GM19240 (cell line): ENCODE measurements around the gene ATAD2B.

Experiments
- DNase-seq: peaks from one replicate; pipeline ENCODE4 v3.0.0; 2011; ENCODE audit warnings: low spot score; ENCODE audit not compliant: insufficient read length

Gene ATAD2B

DNA sequence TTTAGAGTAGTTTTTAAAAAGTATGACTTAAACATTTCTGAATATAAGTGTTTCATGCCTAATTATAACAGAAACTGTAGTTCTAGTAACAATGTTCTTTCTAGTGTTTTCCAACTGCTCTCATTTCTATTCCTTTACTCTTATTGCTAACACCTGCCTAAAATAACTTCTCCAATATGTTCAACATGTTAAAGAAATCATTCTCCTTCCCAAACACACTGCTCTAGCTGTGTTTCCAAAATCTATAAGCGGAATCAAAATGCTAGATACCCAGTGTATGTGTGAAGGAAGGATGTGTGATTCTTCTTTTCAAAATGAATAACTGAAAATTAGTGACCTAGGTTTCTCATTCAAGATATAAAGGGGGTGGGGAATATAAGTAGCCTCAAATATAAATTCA is 89.1 kb downstream of the ATAD2B start:
- DNase-seq = no peak

DNA sequence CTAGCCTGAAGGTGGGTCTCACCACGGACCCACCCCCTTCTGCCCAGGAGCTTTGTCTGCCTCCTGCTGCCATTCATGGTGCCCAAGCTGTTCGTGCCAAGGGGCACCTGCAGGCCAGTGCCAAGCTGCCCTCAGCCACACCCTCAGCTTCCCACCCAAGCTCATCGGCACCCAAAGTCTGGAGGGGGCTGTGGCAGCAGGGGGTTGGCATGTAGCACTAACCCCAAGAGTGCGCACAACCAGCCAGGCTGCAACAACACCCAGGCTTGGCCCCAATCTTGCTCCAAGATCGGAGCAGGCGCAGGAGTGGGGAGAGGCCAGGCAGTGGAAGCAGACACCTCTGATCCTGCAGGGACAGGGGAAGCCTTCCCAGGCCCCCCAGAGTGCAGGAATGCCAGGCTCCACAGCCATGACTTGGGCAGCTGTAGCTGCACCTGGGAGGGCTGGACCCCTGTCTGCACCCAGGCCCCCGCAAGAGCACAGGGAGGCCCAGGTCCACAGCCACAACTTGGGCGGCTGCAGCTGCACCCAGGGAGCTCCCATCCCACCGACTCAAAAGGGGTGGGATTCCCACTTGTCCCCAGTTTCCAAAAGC is 89.9 kb downstream of the ATAD2B start:
- DNase-seq = no peak

DNA sequence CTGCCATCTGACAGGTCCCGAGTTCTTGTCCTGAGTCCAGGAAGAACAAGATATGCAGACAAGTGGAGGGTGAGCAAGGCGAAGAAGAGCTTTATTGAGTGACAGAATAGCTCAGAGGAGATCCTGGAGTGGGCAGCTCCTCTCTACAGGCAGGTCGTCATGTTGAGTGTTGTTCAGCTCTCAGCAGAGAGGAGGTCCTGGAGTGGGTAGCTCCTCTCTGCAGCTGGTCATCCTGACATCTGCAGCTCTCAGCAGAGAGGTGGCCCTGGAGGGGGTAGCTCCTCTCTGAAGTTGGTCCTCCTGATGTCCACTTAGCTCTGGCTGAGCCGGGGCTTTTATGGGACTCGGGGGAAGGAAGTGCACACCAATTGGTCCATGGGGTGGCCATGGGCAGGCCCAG is 90.4 kb downstream of the ATAD2B start:
- DNase-seq = no peak

DNA sequence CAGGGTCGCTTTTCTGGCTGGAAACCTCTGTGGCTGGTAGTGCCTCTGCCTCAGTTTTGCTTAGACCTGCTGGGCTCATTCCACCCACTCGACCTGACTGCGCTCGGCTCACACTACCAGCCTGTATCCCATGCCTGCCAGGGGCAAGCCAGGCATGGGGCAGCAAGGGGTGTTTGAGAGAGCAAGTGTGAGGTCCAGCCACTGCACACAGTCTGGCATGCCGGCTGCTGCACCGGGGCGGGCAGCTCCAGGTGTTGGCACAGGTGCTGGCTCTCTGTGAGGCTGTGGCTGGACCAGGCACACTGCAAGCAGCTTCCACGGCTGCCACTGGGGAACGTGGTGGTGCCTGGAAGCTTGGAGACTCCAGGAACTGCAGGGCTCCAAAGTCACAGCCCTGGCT is 90.9 kb downstream of the ATAD2B start:
- DNase-seq = no peak

DNA sequence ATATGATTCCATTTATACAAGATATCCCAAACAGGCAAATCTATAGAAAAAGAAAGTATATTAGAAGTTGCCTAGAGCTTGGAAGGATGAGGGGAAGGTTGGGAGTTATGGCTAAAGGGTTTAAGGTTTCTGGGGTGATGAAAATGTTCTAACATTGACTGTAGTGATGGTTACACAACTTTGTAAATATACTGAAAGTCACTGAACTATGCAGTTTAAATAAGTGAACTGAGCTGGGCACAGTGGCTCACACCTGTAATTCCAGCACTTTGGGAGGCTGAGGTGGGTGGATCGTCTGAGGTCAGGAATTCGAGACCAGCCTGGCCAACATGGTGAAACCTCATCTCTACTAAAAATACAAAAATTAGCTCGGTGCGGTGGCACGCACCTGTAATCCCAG is 91.5 kb downstream of the ATAD2B start:
- no peak for DNase-seq

DNA sequence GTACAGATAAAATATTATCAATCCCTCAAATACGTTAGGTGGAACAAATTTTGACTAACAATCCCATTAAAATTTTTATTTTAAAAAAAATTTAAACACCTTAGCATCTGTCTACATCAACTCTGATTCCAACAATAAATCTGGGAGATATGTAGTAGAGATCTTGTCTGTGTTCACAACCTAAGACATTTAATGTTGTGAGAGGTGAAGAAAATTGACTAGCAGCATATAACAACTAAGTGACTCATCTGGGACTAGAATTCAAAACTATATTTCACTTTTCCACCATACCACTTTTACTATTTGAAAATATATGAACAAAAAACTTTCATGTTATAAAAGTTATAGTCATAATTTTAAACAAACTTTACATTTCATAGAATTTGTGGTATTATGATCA is 97.9 kb downstream of the ATAD2B start:
- DNase-seq = no peak

DNA sequence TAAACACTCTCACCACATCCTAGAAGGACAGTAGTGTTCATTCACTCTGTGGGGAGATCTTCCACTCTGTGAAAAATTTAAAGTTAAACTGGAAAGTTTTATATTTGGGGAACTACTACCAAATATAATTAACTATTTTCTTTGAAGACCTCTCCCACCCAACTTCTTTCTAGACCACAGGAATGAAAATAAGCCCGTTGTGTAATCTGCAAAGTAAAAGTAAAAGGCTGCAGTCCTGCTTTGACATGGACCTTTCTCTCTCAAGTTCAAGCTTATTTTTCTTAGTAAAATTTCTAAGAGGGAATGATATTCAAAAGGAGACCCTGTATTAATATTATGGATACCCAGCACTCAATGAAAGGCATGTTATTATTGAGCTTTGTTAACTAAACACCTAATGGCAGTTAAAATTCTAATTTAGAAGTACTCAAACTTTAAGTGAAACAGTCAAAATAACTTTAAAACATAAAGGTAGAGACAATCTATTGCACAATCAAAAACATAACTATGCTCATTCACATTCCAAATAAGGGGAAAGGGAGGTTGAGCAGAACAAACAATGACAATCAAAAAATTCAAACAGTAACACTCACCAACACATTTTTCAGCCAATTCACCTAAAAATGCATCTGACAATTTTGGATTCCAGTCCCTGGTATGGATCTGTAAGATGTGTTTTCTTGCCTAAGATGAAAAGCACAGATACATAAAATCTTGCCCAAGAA is 98.5 kb downstream of the ATAD2B start:
- no peak for DNase-seq

DNA sequence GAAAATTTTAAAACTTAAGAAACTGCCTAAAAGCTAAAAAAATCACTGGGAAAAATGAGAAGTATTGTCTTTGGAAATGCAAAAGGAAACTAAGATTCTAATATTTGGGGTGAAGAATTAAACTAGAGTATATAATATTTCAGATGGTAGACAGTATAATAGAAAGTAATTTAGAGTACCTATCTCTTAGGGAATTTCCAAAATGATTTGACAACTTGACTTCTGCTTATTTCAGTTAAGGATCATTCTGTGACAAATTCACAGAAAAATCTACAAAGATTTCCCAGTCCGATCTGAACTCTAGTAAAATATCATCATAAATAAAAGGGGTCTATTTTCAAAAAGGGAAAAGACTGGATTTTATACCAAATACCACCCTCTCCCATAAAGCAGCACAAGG is 99.6 kb downstream of the ATAD2B start:
- no peak for DNase-seq

DNA sequence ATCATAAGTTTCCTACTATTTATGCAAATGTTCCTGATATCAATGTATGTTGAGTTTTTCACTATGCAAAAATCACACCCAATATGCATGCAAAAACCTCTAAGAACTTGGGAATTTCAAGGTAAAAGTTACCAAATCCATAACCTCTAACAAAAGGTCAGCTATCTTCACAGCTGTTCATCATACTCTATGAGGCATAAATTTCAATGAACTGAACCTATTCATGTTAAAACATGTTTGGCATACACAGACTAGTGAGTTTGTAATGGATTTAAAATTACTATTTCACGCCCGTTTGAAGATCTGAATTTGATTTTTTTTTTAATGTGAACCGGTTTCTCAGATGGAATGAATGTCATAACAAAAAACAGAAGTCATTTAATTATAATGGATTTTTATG is 100.2 kb downstream of the ATAD2B start:
- DNase-seq = no peak

DNA sequence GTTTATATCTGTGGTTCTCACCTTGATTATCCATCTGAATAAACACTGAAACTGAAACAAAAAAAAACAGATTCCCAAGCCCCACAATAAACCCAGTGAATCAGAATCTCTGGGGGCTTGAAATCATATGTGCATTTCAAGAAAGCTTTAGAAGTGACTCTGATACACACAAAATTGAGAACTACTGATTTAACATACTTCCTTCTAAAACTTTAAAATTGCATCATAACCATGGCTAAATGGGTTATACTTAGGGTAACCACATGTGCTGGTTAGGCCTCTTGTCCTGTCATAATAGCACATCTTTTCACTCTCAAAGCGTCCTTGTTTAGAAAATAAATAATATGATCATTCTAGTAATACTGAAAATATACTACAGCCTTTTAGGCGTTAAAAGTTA is 100.9 kb downstream of the ATAD2B start:
- no peak for DNase-seq

DNA sequence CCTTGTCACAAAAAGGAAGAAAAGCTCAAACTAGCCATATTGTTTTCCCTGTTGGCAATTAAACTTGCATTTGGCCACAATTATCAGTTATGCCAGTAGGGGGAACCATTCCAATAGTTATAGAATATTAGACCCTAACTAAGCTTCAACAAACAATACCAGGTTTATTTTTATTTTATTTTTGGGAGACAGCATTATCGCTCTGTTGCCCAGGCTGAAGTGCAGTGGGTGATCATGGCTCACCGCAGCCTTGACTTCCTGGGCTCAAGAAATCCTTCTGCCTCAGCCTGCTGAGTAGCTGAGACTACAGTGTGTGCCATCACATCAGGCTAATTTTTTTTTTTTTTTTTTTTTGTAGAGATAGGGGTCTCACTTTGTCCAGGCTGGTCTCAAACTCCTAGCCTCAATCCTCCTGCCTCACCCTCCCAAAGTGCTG is 102.1 kb downstream of the ATAD2B start:
- no peak for DNase-seq

DNA sequence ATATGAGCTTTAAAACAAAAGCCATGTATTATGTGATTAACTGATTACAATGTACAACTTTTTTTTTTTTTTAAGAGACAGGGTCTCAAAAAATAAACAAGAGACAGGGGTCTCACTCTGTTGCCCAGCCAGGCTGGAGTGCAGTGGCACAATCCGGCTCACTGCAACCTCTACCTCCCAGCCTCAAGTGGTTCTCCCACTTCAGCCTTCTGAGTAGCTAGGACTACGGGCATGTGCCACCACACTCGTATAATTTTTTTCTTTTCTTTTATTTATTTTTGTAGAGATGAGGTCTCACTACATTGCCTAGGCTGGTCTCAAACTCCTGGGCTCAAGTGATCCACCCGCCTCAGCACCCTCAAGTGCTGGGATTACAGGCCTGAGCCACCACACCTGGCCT is 103.1 kb downstream of the ATAD2B start:
- DNase-seq = no peak

DNA sequence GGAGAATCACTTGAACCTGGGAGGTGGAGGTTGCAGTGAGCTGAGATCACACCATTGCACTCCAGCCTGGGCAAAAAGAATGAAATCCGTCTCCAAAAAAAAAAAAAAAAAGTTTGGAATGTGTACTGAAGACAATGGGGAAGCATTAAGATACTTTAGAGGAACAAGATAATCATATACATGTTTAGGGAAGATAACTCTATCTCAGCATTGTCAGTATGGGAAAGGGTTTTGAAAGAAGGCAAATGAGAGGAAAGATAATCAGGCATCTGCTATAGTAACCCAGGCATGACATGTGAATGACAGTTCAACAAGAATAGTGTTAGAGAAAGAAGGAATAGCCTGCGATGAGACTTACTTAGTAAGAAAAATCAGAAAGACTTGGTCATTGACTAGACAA is 112.0 kb downstream of the ATAD2B start:
- no peak for DNase-seq

DNA sequence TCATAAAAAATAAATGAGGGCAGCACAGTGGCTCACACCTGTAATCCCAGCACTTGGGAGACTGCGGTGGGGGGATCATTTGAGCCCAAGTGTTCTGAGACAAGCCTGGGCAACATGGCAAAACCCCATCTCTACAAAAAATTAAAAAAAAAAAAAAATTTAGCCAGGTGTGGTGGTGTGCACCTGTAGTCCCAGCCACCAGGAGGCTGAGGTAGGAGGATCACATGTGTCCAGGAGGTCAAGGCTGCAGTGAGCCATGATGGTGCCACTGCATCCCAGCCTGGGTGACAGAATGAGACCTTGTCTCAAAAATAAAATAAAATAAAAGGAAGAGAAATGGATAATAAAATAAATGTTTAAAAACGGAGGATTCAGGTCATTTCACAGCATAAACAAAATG is 113.5 kb downstream of the ATAD2B start:
- no peak for DNase-seq

DNA sequence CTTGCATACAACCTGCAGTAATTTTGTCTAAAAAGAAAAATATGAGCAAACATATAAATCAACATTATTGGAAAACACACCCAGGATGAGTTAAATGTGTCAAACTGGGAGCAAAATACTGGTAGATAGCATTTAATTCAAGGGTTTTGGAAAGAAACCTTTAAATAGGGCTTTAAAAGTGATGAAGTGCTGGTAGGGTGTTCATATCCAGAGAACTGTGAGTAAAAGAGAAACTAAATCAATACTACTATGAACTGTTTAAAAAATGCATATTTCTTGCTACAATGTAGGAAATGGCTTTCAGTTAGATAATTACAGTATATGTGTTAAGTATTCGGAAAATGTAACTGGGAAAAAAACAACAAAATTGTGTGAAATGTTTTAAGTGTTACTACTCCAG is 117.8 kb downstream of the ATAD2B start:
- no peak for DNase-seq

DNA sequence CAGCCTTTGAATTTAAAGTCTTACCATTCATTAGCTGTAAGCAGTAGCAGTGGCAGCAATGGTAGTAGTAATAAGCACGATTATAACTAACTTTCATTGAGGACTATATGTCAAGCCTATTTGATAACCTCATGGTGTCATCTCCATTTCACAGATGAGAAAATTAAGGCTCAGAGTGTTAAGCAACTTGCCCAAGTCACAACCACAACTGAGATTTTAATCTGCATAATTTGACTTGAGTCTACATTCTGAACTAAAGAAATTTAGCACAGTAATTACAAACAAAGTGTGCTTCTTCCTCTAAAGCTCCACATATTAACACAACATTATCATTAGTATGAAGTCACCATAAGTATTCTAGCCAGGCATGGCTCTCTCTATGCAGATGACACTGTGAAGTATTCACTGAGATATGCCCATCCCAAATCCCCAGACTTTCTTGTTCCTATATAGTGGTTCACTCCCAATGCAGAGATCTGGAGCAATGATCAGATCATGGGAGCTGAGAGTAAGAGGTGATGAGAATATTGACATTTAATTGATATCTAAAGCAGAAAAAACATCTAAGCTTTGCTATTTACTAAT is 120.2 kb downstream of the ATAD2B start:
- DNase-seq = no peak

DNA sequence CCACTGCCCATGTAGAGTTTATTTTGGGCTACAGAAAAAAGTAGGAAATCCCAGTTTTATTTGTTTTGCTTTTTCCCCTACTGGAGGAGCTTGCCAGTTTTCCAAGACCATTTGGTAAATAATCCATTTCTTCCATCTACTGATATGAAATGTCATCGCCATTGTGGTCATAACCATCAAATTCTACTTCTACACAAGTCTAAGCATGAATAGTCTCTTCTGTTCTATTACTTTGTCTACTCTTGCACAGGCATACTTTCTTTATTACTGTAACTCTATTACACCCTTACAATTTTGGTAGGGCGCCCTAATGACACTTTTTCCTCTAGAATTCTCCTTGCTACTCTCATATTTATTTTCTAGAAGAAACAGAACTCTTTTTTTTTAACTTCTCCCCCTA is 120.7 kb downstream of the ATAD2B start:
- DNase-seq = no peak

DNA sequence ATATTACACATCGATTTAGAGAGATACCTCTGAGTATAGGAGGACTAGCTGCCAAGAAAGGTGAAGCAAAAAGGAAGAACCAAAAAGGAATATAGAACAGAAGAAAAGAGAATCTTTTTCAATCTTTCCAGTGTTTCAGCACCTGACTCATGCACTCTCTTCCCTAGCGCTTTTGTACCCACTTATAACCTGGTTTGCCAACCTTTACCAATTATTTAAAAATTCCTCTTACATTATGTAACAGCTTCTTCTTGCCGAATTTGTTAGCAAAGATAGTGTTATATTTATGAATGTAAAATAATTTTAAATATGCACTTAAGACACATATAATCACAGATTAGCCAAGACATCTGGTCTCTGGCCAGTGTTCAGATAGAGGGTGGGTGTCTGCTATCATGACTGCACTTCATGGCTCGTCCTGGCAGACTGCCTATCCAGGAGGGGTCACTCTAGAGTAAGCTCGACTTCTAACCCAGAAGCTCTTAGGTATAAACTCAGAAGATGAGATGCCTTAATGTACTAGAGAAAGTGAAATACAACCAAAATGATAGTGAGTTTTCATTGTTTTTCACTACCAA is 122.9 kb downstream of the ATAD2B start:
- DNase-seq = no peak

DNA sequence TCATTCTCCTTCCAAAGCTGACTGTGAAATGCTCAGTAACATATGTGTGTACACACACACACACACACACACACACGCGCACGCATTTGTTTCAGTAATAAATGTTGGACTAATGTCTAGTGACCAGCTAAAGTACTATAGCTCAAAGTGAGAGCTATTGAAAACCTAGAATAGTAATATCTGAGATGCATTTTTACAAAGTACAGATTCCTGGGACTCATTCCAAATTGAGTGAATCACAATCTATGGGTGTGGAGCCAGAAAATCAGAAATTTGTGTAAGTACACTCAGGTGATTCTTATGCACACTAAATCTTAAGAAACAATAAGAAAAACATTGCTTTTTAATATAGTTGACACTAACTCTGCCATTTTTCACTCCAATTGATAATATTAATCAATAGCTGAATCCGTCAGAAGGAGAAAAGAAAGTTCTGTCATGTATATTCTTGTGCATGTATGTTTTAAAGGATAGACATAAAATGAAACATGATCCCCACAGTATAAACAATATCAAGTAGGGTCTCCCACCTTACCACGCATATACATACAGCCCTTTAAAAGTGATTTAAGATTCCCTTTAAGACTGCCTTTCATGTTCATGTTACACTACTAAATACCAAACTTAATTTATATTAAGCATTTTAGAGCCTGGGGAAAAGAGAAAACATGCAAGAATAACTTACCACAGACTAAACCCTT is 123.5 kb downstream of the ATAD2B start:
- DNase-seq = no peak

DNA sequence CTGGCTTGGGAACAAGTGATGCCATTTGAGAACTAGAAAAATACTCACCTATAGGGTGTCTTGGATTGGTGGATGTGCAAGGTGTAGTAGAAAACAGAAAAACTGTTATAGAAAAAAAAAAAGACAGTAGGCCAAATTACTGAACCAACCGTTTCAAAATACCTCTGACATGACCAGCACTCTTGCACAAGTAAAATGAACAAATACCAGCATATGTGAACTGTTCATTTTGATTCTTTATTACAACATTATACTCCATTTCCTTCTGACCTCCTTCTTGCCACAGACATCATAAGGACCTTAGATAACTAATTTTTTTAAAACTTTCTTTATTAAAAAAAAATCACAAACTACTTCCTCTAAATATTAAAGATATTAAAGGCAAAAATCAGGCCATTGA is 125.5 kb downstream of the ATAD2B start:
- DNase-seq = no peak

DNA sequence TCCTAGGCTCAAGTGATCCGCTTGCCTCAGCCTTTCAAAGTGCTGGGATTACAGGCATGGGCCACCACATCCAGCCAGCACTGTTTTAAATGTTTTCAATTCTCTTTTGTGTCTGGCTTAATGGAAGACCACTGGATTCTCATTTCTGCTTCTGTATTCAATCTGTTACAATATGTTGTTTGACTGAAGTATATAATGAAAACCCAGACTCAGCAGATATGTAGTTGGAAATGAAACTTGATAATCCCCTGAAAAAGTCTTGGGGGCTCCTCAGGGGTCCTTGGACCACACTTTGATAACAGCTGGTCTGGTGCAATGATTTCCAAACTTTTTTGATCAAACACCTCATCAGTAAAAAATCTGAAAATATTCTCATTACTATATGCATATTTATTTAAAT is 132.7 kb downstream of the ATAD2B start:
- no peak for DNase-seq

DNA sequence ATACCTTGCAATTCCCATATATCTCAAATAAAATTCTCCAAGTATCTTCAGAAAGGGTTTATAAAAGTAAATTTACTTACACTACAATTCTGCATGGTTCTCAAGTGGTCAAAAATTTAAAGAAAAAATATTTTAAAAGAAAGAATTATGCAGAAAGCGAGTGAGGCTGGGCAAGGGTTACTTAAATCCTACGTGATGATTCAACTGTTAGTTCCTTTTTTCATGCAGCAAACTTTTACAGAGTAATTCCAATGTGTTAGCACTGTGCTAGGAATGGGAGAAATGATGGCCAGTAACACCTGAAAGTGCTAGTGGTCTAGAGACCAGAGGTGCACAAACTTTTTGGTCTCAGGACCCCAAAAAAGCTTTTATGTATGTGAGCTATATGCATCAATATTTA is 133.4 kb downstream of the ATAD2B start:
- DNase-seq = no peak
